Astrocyte (in vitro differentiated cells and primary cell): ENCODE measurements around the gene KIF5A. TPM values are rescaled to one million over a fixed set of nuclear protein-coding genes. Genes with fewer than 3 reads are reported as not detected.

Experiments used
- DNase-seq: peaks from one replicate; pipeline ENCODE4 v3.0.0-alpha.2; 2010; ENCODE audit warnings: low read depth
- FAIRE-seq: peaks from 2 replicates; lab custom pipeline; 2011; peaks lifted over from hg19 to GRCh38; lab: Jason Lieb, UNC
- H2AFZ ChIP-seq: 2 replicates; pipeline ENCODE4 v1.6.0; 2012; ENCODE audit warnings: low read depth, low read length, inconsistent platforms
- H3K27ac ChIP-seq: 2 replicates; pipeline ENCODE4 v1.5.1; 2011; ENCODE audit warnings: low read depth, low read length, inconsistent platforms
- H3K27me3 ChIP-seq: 2 replicates; pipeline ENCODE4 v1.6.0; 2011; ENCODE audit warnings: low read length, inconsistent platforms; ENCODE audit not compliant: insufficient read depth
- H3K36me3 ChIP-seq: 2 replicates; pipeline ENCODE4 v1.5.1; 2011; ENCODE audit warnings: low read length, inconsistent platforms; ENCODE audit not compliant: insufficient read depth
- H3K4me1 ChIP-seq: 2 replicates; pipeline ENCODE4 v1.5.1; 2011; ENCODE audit warnings: low read length, inconsistent platforms; ENCODE audit not compliant: insufficient read depth
- H3K4me2 ChIP-seq: 2 replicates; pipeline ENCODE4 v1.6.0; 2012; ENCODE audit warnings: low read length, inconsistent platforms
- H3K4me3 ChIP-seq: 2 replicates; pipeline ENCODE4 v1.5.1; 2011; ENCODE audit warnings: low read depth, mild to moderate bottlenecking, low read length, inconsistent platforms; ENCODE audit not compliant: insufficient read depth
- H3K79me2 ChIP-seq: 2 replicates; pipeline ENCODE4 v1.6.0; 2012; ENCODE audit warnings: mild to moderate bottlenecking, low read length, inconsistent platforms; ENCODE audit not compliant: insufficient read depth
- H3K9ac ChIP-seq: 2 replicates; pipeline ENCODE4 v1.6.0; 2012; ENCODE audit warnings: mild to moderate bottlenecking, low read length, inconsistent platforms
- H3K9me3 ChIP-seq: 2 replicates; pipeline ENCODE4 v1.5.1; 2012; ENCODE audit warnings: low read depth, mild to moderate bottlenecking, low read length, inconsistent platforms; ENCODE audit not compliant: insufficient read depth
- H4K20me1 ChIP-seq: 2 replicates; pipeline ENCODE4 v1.6.0; 2012; ENCODE audit warnings: low read length, inconsistent platforms; ENCODE audit not compliant: insufficient read depth
- H3K27ac Mint-ChIP-seq: one replicate; pipeline ENCODE4 v1.8.0; 2021; ENCODE audit warnings: mild to moderate bottlenecking, mixed read lengths; ENCODE audit not compliant: unreplicated experiment
- H3K27me3 Mint-ChIP-seq: one replicate; pipeline ENCODE4 v1.8.0; 2021; ENCODE audit warnings: low read depth, mixed read lengths; ENCODE audit not compliant: unreplicated experiment
- H3K36me3 Mint-ChIP-seq: one replicate; pipeline ENCODE4 v1.8.0; 2021; ENCODE audit warnings: low read depth, mixed read lengths; ENCODE audit not compliant: unreplicated experiment
- H3K4me1 Mint-ChIP-seq: one replicate; pipeline ENCODE4 v1.8.0; 2021; ENCODE audit warnings: low read depth, mixed read lengths; ENCODE audit not compliant: unreplicated experiment
- H3K4me3 Mint-ChIP-seq: one replicate; pipeline ENCODE4 v1.8.0; 2021; ENCODE audit warnings: mild to moderate bottlenecking, moderate library complexity, mixed read lengths; ENCODE audit not compliant: unreplicated experiment
- H3K9me3 Mint-ChIP-seq: one replicate; pipeline ENCODE4 v1.8.0; 2021; ENCODE audit warnings: mild to moderate bottlenecking, mixed read lengths; ENCODE audit not compliant: unreplicated experiment
- EZH2 ChIP-seq: IDR thresholded peaks from 2 replicates; pipeline ENCODE4 v1.6.1; 2012; ENCODE audit warnings: mild to moderate bottlenecking, low read length, inconsistent platforms; ENCODE audit not compliant: insufficient read depth
- total RNA-seq: library from RNA; stranded (reverse); gene quantifications from 2 replicates; pipeline ENCODE4 v1.2.1, GENCODE V29; 2021
- TF ChIP-seq, protein P1 (sequence below): IDR thresholded peaks from 2 replicates; pipeline ENCODE4 v1.5.1; 2011; ENCODE audit warnings: low read depth, mild to moderate bottlenecking, inconsistent platforms, low read length, moderate library complexity; ENCODE audit not compliant: insufficient read depth

KIF5A gene
- total RNA-seq, 1 donor from 2014 or later: 7.2 TPM

DNA sequence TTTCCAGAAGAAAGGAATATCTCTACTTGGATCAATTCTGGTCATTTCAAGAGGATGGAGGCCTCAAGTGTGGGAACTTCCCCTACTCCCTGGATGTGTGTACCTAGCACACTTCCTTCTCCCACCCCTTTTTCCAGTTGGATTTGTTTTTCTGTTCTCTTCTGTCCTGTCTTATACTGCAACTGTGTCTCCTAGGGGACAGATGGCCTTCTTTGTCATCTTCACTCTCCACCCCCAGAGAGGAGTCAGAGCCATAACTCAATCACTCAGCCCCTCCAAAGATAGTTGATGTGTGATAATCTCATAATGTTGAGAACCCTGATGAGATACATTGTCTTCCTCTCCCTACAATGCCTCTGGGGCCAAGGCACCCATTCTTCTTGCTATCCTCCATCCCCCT is 52.7 kb downstream of the KIF5A start:
- Histone ChIP-seq H3K27ac (no peak overlapping the region), H3K4me2 (no peak overlapping the region), H4K20me1 (no peaks in the 10 kb centered on the region), H3K4me1 (peaks cover 12% of the 10 kb centered on the region), H2AFZ (no peak overlapping the region), H3K9ac (no peak overlapping the region), H3K9me3 (no peaks in the 10 kb centered on the region), H3K4me3 (no peak overlapping the region), H3K79me2 (no peaks in the 10 kb centered on the region), H3K36me3 (peaks cover 2% of the 10 kb centered on the region), H3K27me3 (no peaks in the 10 kb centered on the region)
- Mint-ChIP-seq H3K27ac (no peak overlapping the region), H3K9me3 (peaks cover 2% of the 10 kb centered on the region), H3K4me3 (peak overlapping the region; percentile 66), H3K27me3 (peaks cover 1% of the 10 kb centered on the region), H3K36me3 (peaks cover 41% of the 10 kb centered on the region), H3K4me1 (peaks cover 17% of the 10 kb centered on the region)
- no peak for TF ChIP-seq EZH2
- TF ChIP-seq, protein P1, sequence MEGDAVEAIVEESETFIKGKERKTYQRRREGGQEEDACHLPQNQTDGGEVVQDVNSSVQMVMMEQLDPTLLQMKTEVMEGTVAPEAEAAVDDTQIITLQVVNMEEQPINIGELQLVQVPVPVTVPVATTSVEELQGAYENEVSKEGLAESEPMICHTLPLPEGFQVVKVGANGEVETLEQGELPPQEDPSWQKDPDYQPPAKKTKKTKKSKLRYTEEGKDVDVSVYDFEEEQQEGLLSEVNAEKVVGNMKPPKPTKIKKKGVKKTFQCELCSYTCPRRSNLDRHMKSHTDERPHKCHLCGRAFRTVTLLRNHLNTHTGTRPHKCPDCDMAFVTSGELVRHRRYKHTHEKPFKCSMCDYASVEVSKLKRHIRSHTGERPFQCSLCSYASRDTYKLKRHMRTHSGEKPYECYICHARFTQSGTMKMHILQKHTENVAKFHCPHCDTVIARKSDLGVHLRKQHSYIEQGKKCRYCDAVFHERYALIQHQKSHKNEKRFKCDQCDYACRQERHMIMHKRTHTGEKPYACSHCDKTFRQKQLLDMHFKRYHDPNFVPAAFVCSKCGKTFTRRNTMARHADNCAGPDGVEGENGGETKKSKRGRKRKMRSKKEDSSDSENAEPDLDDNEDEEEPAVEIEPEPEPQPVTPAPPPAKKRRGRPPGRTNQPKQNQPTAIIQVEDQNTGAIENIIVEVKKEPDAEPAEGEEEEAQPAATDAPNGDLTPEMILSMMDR: no peak
- FAIRE-seq (no peak), DNase-seq (no peak)

DNA sequence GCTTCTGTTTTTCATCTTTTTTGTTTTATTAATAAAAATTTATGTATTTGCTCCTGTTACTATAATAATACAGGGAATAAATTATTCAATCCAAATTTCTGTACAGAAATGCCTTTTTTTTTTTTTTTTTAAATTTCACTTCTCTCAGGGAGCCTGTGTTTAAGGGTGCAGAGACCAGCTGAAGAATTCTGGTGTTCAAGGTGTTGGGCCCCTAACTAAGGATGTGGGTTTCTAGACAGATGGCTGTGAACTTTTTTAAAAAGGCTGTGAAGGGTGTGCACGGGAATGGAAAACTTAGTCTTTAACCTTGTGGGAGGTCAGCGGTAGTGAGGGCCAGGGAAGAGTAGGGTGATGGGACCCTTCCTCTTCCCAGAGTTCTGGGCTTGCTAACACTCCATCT is 53.5 kb downstream of the KIF5A start:
- Histone ChIP-seq H4K20me1 (no peaks in the 10 kb centered on the region), H3K36me3 (peaks cover 2% of the 10 kb centered on the region), H3K4me2 (no peak overlapping the region), H3K27ac (no peak overlapping the region), H3K79me2 (no peaks in the 10 kb centered on the region), H3K4me1 (peaks cover 12% of the 10 kb centered on the region), H3K27me3 (no peaks in the 10 kb centered on the region), H3K4me3 (no peak overlapping the region), H3K9ac (no peak overlapping the region), H2AFZ (no peak overlapping the region), H3K9me3 (no peaks in the 10 kb centered on the region)
- DNase-seq: no peak
- Mint-ChIP-seq H3K27ac (no peak overlapping the region), H3K9me3 (peaks cover 2% of the 10 kb centered on the region), H3K36me3 (peaks cover 40% of the 10 kb centered on the region), H3K4me3 (peak overlapping the region; percentile 86), H3K27me3 (peaks cover 1% of the 10 kb centered on the region), H3K4me1 (peaks cover 17% of the 10 kb centered on the region)
- no peak for TF ChIP-seq EZH2
- TF ChIP-seq, protein P1: no peak
- no peak for FAIRE-seq

- peak overlapping the region; percentile 86 for H3K4me3 Mint-ChIP-seq
- Histone ChIP-seq H4K20me1 (no peaks in the 10 kb centered on the region), H3K4me2 (peak overlapping the region; percentile 95), H2AFZ (peak overlapping the region; percentile 99), H3K36me3 (peaks cover 2% of the 10 kb centered on the region), H3K27ac (peak overlapping the region; percentile 41), H3K9me3 (no peaks in the 10 kb centered on the region), H3K4me1 (peaks cover 12% of the 10 kb centered on the region), H3K27me3 (no peaks in the 10 kb centered on the region), H3K9ac (peak overlapping the region; percentile 88), H3K79me2 (no peaks in the 10 kb centered on the region), H3K4me3 (peak overlapping the region; percentile 75)
- FAIRE-seq (no peak), DNase-seq (peak; percentile 64)
- H3K27me3 Mint-ChIP-seq: peaks cover 5% of the 10 kb centered on the region
- H3K4me1 Mint-ChIP-seq: peaks cover 17% of the 10 kb centered on the region
- TF ChIP-seq EZH2: no peak
- TF ChIP-seq, protein P1: no peak
- peak overlapping the region; percentile 91 for H3K27ac Mint-ChIP-seq
- H3K9me3 Mint-ChIP-seq: peaks cover 2% of the 10 kb centered on the region
- peaks cover 42% of the 10 kb centered on the region for H3K36me3 Mint-ChIP-seq
Measured at GRCh38 chr12:57603815-57604453, 54.1 kb downstream of the KIF5A start.
